Lower leg skin (tissue), 3 donors: Measurements from ENCODE around the gene GTF2E1.

Experiments used
- CTCF ChIP-seq, 3 donors: fragments of 450-650 bp; IDR thresholded peaks; one replicate each; pipeline ENCODE4 v1.5.1; 2016; ENCODE audit warnings: antibody characterized with exemption in 3 of 3, mild to moderate bottlenecking in 3 of 3, moderate library complexity in 2 of 3
- POLR2A ChIP-seq, 2 donors: fragments of 450-650 bp; IDR thresholded peaks; one replicate each; pipeline ENCODE4 v1.6.1; 2016 to 2017; ENCODE audit warnings: antibody characterized with exemption in 2 of 2, mild to moderate bottlenecking in 1 of 2, moderate library complexity in 1 of 2

GRCh38 chr3:120793601-120794000 lies 51.1 kb downstream of the GTF2E1 start:
- TF ChIP-seq CTCF (IDR thresholded peaks at IDR 0.05) = no peak
- no peak for TF ChIP-seq POLR2A (IDR thresholded peaks at IDR 0.05)
